CD4-positive, alpha-beta T cell treated with Interleukin-15 for 4 hours (primary cell): ENCODE results near the gene SNX10.

ENCODE experiments used
- DNase-seq: peaks from one replicate; pipeline ENCODE4 v3.0.0-alpha.2; 2020; ENCODE audit warnings: low spot score

Gene SNX10

GRCh38 chr7:26404189-26404996, 112.7 kb downstream of the SNX10 start:
- DNase-seq = no peak

DNA sequence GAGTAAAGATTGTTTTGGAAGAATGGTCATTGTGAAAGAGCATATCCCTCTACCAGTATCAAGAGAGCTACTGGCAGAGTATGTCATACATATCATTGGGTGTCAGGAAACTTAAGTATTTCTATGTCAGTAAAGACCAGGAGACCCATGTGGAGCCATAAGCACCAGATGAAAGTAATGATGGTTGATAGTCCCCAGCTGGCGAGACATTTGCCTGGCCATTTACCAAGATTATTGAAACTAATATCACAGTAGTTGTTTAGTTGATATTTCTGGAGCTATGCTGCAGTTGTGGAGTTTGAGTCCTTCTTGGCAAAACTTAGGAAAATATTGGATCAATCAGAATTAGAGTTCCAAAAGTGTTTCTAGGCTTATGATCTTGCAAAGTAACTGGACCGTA, 114.8 kb downstream of the SNX10 start:
- no peak for DNase-seq

DNA sequence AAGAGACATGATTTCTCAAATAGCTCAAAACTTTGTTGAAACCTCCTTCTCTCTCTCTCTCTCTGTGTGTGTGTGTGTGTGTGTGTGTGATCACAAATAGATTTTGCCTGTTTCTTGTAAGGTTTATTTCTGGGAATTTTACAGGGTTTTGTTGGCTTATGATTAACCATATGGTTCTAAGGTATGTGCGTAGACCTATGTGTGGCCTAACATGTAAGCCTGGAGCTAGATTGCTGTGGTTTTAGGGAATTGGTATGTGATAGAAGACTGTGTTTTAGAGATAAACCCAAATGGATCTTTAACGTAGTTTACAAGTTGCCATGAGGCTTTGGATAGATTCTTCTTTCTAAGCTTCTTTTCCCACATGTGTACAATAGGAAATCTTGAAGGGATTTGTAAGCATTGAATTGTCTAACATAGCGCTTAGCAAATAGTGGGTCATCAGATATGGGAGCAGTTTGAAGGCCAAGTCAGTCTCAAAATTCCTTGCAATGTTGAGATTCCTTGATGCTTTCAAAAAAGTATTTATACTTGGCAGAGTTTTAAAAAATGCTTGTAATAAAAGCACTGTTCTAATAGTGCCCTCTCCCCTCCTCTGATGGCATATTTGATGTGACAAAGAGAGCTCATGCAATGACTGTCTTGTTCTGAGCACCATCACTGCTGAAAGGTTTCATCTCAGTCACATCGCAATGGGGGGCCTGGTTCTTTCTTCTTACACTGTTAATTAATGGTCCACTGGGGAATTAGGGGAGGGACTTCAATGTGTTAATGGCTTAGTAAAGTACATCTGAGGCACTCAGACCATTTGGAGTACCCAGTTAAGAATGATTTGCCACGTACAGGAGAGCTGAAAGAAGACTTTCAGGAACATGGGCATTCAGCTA, 118.2 kb downstream of the SNX10 start:
- DNase-seq = no peak

DNA sequence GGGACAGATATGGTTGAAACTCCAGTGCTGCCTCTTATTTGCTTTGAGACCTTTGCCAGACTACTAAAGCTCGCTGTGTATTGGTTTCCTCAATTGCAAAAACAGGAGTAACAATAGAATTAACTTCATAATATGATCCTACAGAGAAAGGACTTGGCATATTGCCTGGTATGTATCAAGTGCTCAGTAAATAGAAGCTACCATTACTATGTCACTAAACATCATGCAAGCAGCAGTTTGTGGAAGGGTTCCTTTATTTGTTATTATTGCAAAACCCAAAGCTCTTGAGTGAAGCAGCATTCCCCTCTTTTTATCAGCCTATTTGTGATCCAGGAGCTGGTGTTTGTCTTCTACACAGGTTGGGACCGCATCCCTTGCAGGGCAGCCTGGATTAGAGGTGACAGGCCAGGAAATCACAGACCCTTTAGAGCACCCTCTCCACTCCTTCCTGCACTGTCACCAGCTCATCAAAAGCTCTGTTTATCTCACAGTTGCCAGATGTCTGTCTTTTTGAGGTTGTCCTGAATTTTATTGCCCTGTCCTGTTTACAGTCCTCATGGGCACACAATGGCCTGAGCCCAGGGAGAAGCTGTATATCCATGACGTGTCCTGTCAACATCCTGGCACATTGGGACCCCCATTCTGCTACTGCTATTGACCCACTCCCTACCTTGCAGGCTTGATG, 121.5 kb downstream of the SNX10 start:
- no peak for DNase-seq

DNA sequence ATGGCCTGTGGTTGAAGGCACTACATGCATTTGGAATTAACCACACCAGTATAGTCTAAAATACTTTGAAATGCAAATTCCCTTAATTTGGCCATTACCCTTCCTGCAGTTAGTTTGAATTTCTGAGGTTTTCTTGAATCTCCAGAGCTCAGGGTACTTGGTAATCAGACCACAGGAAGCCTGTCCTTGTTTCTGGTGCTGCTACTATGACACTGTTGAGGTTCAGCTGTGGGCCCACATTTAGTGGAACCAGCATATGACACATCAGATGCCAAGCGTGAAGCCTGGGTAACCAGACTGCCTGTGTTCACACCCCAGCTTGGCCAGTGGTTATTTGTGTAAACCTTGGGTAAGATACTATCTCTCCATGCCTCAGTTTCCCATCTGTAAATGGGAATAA, 124.3 kb downstream of the SNX10 start:
- DNase-seq = no peak

- DNase-seq = no peak
Observed at GRCh38 chr7:26417911-26418413, 126.3 kb downstream of the SNX10 start.

DNA sequence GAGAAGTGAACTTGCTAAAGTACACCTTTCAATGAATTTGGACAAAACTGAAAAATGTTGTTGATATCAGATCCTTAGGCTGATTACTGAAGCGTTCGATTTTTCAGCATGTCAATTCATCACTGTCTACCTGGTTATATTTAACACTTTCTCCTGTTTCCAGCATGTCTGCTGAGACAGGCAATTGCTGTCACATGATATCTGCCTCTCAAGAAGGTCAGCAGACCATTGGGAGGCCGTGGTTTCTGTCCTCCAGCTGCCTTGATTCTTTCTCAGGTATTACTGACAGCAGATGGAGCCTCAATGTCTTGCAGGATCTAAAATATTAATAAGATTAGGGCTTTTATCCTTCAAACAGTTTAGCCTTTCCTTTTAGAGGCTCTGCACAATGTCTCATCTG, 127.5 kb downstream of the SNX10 start:
- DNase-seq = no peak

DNA sequence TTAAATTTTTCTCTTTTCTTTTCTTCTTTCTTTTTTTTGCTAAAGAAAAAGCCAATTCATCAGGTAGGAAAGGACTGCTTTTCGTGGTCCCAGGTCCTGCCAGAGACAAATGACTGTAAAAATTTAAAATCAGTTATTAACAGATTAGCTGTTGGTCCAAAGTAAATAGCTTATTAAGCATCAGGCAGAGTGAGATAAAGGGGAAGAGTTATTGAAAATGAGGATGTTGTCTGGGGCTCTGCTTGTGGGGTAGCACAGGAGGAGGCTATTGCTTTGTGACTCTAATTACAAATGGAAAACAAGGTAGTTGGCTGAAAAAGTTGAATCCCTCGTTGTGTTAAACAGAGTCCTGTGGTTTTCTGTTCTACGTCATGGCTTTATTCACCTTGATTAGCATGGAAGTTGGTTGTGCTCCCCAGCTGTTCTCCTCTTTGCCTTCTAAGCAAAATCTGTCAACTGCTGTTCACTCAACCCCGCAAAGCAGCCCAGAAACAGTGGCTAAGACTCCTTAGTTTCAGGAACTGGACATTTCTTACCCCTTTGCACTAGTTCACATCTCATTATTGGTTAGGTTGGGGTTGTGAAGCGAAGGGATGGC, 128.9 kb downstream of the SNX10 start:
- DNase-seq = no peak

GRCh38 chr7:26422761-26423160, 131.1 kb downstream of the SNX10 start:
- DNase-seq = no peak

- DNase-seq = no peak
Observed at GRCh38 chr7:26423436-26423835, 131.8 kb downstream of the SNX10 start.
